IMR-90 (cell line): Measurements from ENCODE around the gene KDM4B. TPM values are rescaled to one million over a fixed set of nuclear protein-coding genes. Genes with fewer than 3 reads are reported as not detected.

Experiments used
- ATAC-seq: fragments of 200-7000 bp; cut with Tn5 transposase; 2 replicates; pipeline ENCODE4 v1.9.1; 2020; ENCODE audit warnings: low read depth, mild to moderate bottlenecking, moderate library complexity
- BruUV-seq: library from RNA; stranded (reverse); fragments of 400-500 nt; replicated peaks from 2 replicates; lab custom pipeline; 2021; lab: Mats Ljungman, UMichigan
- CTCF ChIA-PET: fragments of 300-600 bp; formaldehyde crosslinking; extraction: SDS; loops from one replicate; lab custom pipeline; 2021; ENCODE audit warnings: antibody characterized with exemption; lab: Yijun Ruan, JAX
- POLR2A ChIA-PET: fragments of 300-600 bp; sonication (Branson Sonifier 250); formaldehyde crosslinking; loops from one replicate; lab custom pipeline; 2022; ENCODE audit warnings: antibody characterized with exemption; ENCODE audit not compliant: unreplicated experiment; lab: Charles Lee
- DNase-seq: peaks from one replicate; pipeline ENCODE4 v3.0.0; 2013
- H2AFZ ChIP-seq: replicated peaks from 2 replicates; pipeline ENCODE3; 2013; ENCODE audit warnings: low read length, mild to moderate bottlenecking; ENCODE audit not compliant: poor library complexity
- H2AK5ac ChIP-seq: 2 replicates; pipeline ENCODE4 v1.6.1; 2013; ENCODE audit warnings: low read depth, low read length, inconsistent platforms
- H2AK9ac ChIP-seq: replicated peaks from 2 replicates; pipeline ENCODE3; 2013; ENCODE audit warnings: mild to moderate bottlenecking, low read depth, low read length, moderate library complexity; ENCODE audit not compliant: poor library complexity
- H2BK120ac ChIP-seq: 2 replicates; pipeline ENCODE4 v1.6.1; 2013; ENCODE audit warnings: low read depth, low read length, inconsistent platforms
- H2BK15ac ChIP-seq: 3 replicates; pipeline ENCODE4 v1.6.1; 2013; ENCODE audit warnings: low read depth, low read length, inconsistent platforms
- H2BK20ac ChIP-seq: 2 replicates; pipeline ENCODE4 v1.6.1; 2013; ENCODE audit warnings: low read depth, mild to moderate bottlenecking, inconsistent platforms, low read length, moderate library complexity
- H2BK5ac ChIP-seq: 2 replicates; pipeline ENCODE4 v1.6.1; 2013; ENCODE audit warnings: mild to moderate bottlenecking, low read depth, low read length, inconsistent platforms; ENCODE audit not compliant: poor library complexity, severe bottlenecking
- H3K14ac ChIP-seq: replicated peaks from 2 replicates; pipeline ENCODE4 v1.6.1; 2013; ENCODE audit warnings: low read depth, low read length, inconsistent platforms
- H3K18ac ChIP-seq: 2 replicates; pipeline ENCODE4 v1.6.1; 2013; ENCODE audit warnings: low read depth, low read length, control low read depth
- H3K23ac ChIP-seq: 2 replicates; pipeline ENCODE4 v1.6.1; 2013; ENCODE audit warnings: low read depth, low read length, inconsistent platforms
- H3K27ac ChIP-seq: 2 replicates; pipeline ENCODE4 v1.5.1; 2013; ENCODE audit warnings: mild to moderate bottlenecking, control low read depth, low read length; ENCODE audit not compliant: insufficient read depth
- H3K27me3 ChIP-seq: 2 replicates; pipeline ENCODE4 v1.6.1; 2013; ENCODE audit warnings: low read length; ENCODE audit not compliant: control insufficient read depth, insufficient read depth
- H3K36me3 ChIP-seq: 2 replicates; pipeline ENCODE4 v1.6.1; 2013; ENCODE audit warnings: low read length, mixed read lengths; ENCODE audit not compliant: control insufficient read depth, insufficient read depth
- H3K4ac ChIP-seq: 2 replicates; pipeline ENCODE4 v1.6.1; 2013; ENCODE audit warnings: low read depth, low read length, inconsistent platforms
- H3K4me1 ChIP-seq: 2 replicates; pipeline ENCODE4 v1.6.1; 2013; ENCODE audit warnings: low read length, mixed read lengths; ENCODE audit not compliant: control insufficient read depth, insufficient read depth
- H3K4me2 ChIP-seq: 2 replicates; pipeline ENCODE4 v1.6.1; 2013; ENCODE audit warnings: low read depth, mild to moderate bottlenecking, control low read depth, low read length, moderate library complexity
- H3K4me3 ChIP-seq: 2 replicates; pipeline ENCODE4 v1.5.1; 2013; ENCODE audit warnings: low read depth, mild to moderate bottlenecking, control low read depth, low read length, moderate library complexity; ENCODE audit not compliant: insufficient read depth
- H3K56ac ChIP-seq: 2 replicates; pipeline ENCODE4 v1.6.1; 2013; ENCODE audit warnings: low read length, inconsistent platforms; ENCODE audit not compliant: insufficient read depth; ENCODE audit errors: extremely low read depth
- H3K79me1 ChIP-seq, 2 experiments: 2 replicates each; pipeline ENCODE4 v1.6.1; 2013; ENCODE audit warnings: low read length in 2 of 2, inconsistent platforms in 1 of 2, low read depth in 1 of 2
- H3K9ac ChIP-seq: 2 replicates; pipeline ENCODE4 v1.6.1; 2013; ENCODE audit warnings: low read depth, low read length, control low read depth
- H3K9me1 ChIP-seq: 2 replicates; pipeline ENCODE4 v1.6.1; 2013; ENCODE audit warnings: low read length, inconsistent platforms; ENCODE audit not compliant: insufficient read depth
- H3K9me3 ChIP-seq: 2 replicates; pipeline ENCODE4 v1.6.1; 2013; ENCODE audit warnings: low read length; ENCODE audit not compliant: control insufficient read depth, insufficient read depth
- H4K20me1 ChIP-seq: 2 replicates; pipeline ENCODE4 v1.6.1; 2013; ENCODE audit warnings: low read length, inconsistent platforms; ENCODE audit not compliant: insufficient read depth
- H4K5ac ChIP-seq: 2 replicates; pipeline ENCODE4 v1.6.1; 2013; ENCODE audit warnings: mild to moderate bottlenecking, low read depth, low read length, control low read depth
- H4K8ac ChIP-seq, 2 experiments: 2 replicates each; pipeline ENCODE4 v1.6.1; 2013; ENCODE audit warnings: low read depth in 2 of 2, low read length in 2 of 2, control low read depth in 1 of 2, inconsistent platforms in 1 of 2
- H4K91ac ChIP-seq: 2 replicates; pipeline ENCODE4 v1.6.1; 2013; ENCODE audit warnings: low read depth, low read length, inconsistent platforms; ENCODE audit not compliant: insufficient read depth
- CHD1 ChIP-seq: IDR thresholded peaks from 2 replicates; pipeline ENCODE4 v1.6.1; 2012; ENCODE audit warnings: low read depth, low read length, improper control_type of control experiment
- MAZ ChIP-seq: IDR thresholded peaks from 2 replicates; pipeline ENCODE4 v1.6.1; 2012; ENCODE audit warnings: low read depth, mild to moderate bottlenecking, low read length, improper control_type of control experiment, moderate library complexity, borderline replicate concordance
- MXI1 ChIP-seq: IDR thresholded peaks from 2 replicates; pipeline ENCODE4 v1.6.1; 2012; ENCODE audit warnings: low read depth, mild to moderate bottlenecking, low read length, moderate library complexity, borderline replicate concordance
- NFE2L2 ChIP-seq: fragments of 150-350 bp; IDR thresholded peaks from 2 replicates; pipeline ENCODE4 v1.6.1; 2016; ENCODE audit warnings: low read depth, mild to moderate bottlenecking, low read length
- RFX5 ChIP-seq: IDR thresholded peaks from 2 replicates; pipeline ENCODE4 v1.8.0; 2012; ENCODE audit warnings: low read depth, mild to moderate bottlenecking, low read length, moderate library complexity
- SMC3 ChIP-seq: fragments of 150-350 bp; IDR thresholded peaks from 2 replicates; pipeline ENCODE4 v1.6.1; 2016; ENCODE audit warnings: low read depth, mild to moderate bottlenecking, antibody characterized with exemption, low read length, moderate library complexity
- WGBS, 2 experiments: methylation state at CpG; one replicate each; pipeline versions ENCODE4 v1.1.5 to v1.1.7; 2013; ENCODE audit warnings: missing lambda C conversion rate in 2 of 2; ENCODE audit not compliant: insufficient read length in 1 of 2; ENCODE audit errors: extremely low coverage in 2 of 2; 5-methylcytosine and 5-hydroxymethylcytosine counted together
- dilution Hi-C: fragments of 300-500 bp; cut with HindIII; formaldehyde crosslinking; loops from one replicate; pipeline ENCODE4 v1.14.3; 2018; ENCODE audit warnings: low sequenced_read_pairs; ENCODE audit not compliant: unreplicated experiment
- in situ Hi-C: fragments of 300-500 bp; cut with MboI; formaldehyde crosslinking; loops from 3 replicates; pipeline ENCODE4 v1.14.3; 2019; ENCODE audit warnings: low sequenced_read_pairs, inconsistent platforms, mixed read lengths
- intact Hi-C: fragments of 100-400 bp; cut with micrococcal nuclease; formaldehyde crosslinking; loops from 2 replicates; pipeline ENCODE4 v1.10.0; 2022
- polyA plus RNA-seq, 3 experiments: library from polyadenylated mRNA; depleted of rRNA; stranded (reverse); fragments of >200 nt; gene quantifications; 2 replicates each; pipeline ENCODE4 v1.2.3, GENCODE V29; 2012; ENCODE audit warnings: low replicate concordance in 1 of 3
- total RNA-seq: library from RNA; depleted of rRNA; stranded (reverse); fragments of >200 nt; gene quantifications from 2 replicates; pipeline ENCODE4 v1.2.3, GENCODE V29; 2012
- TF ChIP-seq, protein P1 (sequence below): conservative IDR thresholded peaks from 2 replicates; pipeline ENCODE4 v1.5.1; 2012; ENCODE audit warnings: mild to moderate bottlenecking, low read depth, low read length, improper control_type of control experiment

Gene KDM4B
- total and polyA plus RNA-seq, 2 of the 4 experiments (the other 2 are of a cell fraction): 5.0 to 17.9 TPM

DNA sequence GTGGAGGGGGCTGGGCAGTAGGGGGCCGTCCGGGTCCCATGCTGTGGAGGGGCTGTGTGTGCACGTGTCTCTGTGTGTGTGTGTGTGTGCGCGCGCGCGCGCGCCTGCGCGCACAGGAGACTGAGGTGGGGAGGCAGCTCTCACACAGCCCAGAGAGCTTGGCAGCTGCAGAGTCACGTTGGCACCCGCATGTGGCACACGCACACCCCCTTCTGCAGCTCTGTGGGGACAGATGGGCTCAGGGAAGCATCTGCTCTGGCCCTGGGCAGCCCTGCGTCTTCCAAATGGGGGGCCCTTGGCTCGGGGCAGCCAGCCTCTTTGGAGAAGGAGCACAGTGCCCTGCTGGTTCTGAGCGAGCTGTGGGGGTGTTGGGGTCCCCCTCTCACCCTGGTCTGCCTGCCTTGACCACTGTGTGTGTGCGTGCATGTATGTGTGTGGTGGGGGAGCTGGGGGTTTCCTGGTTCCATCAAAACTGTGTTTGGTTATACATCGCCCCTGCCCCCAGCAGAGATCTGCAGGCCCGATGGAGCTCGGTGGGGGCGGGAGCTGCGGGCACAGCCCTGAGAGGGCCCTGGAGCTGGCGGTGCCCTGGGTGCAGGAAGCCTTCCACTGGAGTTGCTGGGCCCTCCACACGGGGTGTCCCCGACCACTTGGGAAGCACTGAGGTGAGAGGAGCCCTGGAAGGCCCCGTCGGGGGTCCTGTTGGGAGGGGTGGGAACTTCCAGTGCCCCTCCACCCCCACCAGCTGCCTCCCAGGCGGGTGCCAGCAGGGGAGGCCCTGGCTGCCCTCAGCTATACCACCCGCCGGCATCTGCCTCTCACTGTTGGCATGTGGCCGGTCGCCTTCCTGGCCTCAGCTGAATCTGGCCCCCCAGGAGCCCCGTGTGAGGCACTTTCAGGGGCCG is 67.1 kb downstream of the KDM4B start:
- no peak overlapping the region for H3K27ac ChIP-seq
- no peak overlapping the region for H2AFZ ChIP-seq
- ATAC-seq (no peak), DNase-seq (no peak)
- no peak overlapping the region for H4K91ac ChIP-seq
- no peak overlapping the region for H2BK15ac ChIP-seq
- peaks cover 45% of the 10 kb centered on the region for H3K36me3 ChIP-seq
- 62% methylated on average over 7 of the region's 36 CpGs; no CpG with 5 or more reads in 1 of the 2 experiments for WGBS, 2 experiments
- no peaks in the 10 kb centered on the region for H3K27me3 ChIP-seq
- peaks cover 70% of the 10 kb centered on the region for H4K20me1 ChIP-seq
- no peak for TF ChIP-seq RFX5
- TF ChIP-seq, protein P1, sequence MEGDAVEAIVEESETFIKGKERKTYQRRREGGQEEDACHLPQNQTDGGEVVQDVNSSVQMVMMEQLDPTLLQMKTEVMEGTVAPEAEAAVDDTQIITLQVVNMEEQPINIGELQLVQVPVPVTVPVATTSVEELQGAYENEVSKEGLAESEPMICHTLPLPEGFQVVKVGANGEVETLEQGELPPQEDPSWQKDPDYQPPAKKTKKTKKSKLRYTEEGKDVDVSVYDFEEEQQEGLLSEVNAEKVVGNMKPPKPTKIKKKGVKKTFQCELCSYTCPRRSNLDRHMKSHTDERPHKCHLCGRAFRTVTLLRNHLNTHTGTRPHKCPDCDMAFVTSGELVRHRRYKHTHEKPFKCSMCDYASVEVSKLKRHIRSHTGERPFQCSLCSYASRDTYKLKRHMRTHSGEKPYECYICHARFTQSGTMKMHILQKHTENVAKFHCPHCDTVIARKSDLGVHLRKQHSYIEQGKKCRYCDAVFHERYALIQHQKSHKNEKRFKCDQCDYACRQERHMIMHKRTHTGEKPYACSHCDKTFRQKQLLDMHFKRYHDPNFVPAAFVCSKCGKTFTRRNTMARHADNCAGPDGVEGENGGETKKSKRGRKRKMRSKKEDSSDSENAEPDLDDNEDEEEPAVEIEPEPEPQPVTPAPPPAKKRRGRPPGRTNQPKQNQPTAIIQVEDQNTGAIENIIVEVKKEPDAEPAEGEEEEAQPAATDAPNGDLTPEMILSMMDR: no peak
- TF ChIP-seq MAZ: no peak
- no peak for TF ChIP-seq NFE2L2
- TF ChIP-seq SMC3: no peak
- no peak for TF ChIP-seq CHD1
- TF ChIP-seq MXI1: no peak
- no peak overlapping the region for H3K14ac ChIP-seq
- H2AK5ac ChIP-seq: no peak overlapping the region
- H4K5ac ChIP-seq: no peak overlapping the region
- no peak overlapping the region for H3K9ac ChIP-seq
- no peaks in the 10 kb centered on the region for H3K9me3 ChIP-seq
- peaks cover 14% of the 10 kb centered on the region for H3K4me1 ChIP-seq
- H2BK120ac ChIP-seq: no peak overlapping the region
- no peak overlapping the region for H2BK5ac ChIP-seq
- H2BK20ac ChIP-seq: no peak overlapping the region
- H3K9me1 ChIP-seq: no peaks in the 10 kb centered on the region
- no peak overlapping the region for H3K23ac ChIP-seq
- CTCF ChIA-PET: interaction anchor here (0.6 to 1.6 kb wide), 2 partner anchors 13 to 287 kb away, joined by 4 read pairs; no protein-coding TSS in a partner anchor
- no peak overlapping the region for H3K18ac ChIP-seq
- H2AK9ac ChIP-seq: no peak overlapping the region
- intact Hi-C loops (loop anchor here (10.0 kb wide), 1 partner anchor 301 kb away; no protein-coding TSS in a partner anchor), dilution Hi-C loops (no loop called here), in situ Hi-C loops (no loop called here)
- H3K4ac ChIP-seq: no peak overlapping the region
- H4K8ac ChIP-seq: no peak overlapping the region
- no peak overlapping the region for H3K4me2 ChIP-seq
- peaks cover 7 to 84% of the 10 kb centered on the region in 2 experiments; a peak in 3 of 4 replicates for H3K79me1 ChIP-seq
- H3K4me3 ChIP-seq: no peak overlapping the region
- H3K56ac ChIP-seq: no peak overlapping the region
- no TSS peak for BruUV-seq
- POLR2A ChIA-PET: no interaction called here
